HepG2 (cell line): Measurements from ENCODE around the gene ORMDL2. TPM values are rescaled to one million over a fixed set of nuclear protein-coding genes. Genes with fewer than 3 reads are reported as not detected.

Source experiments
- BCL6 ChIP-seq: IDR thresholded peaks from 2 replicates; pipeline ENCODE4 v1.6.1; 2016; ENCODE audit warnings: missing genetic modification reagents, missing compliant biosample characterization
- BRCA1 ChIP-seq: sonication (generic); formaldehyde crosslinking; IDR thresholded peaks from 2 replicates; pipeline ENCODE4 v1.4.0; 2020; ENCODE audit warnings: missing genetic modification reagents
- CAMTA2 ChIP-seq: sonication (generic); formaldehyde crosslinking; IDR thresholded peaks from 2 replicates; pipeline ENCODE4 v1.4.0; 2020; ENCODE audit warnings: mild to moderate bottlenecking, missing genetic modification reagents, borderline replicate concordance
- CBX5 ChIP-seq: sonication (generic); formaldehyde crosslinking; IDR thresholded peaks from 2 replicates; pipeline ENCODE4 v1.4.0; 2020; ENCODE audit warnings: missing genetic modification reagents, borderline replicate concordance
- FLYWCH1 ChIP-seq: sonication (generic); formaldehyde crosslinking; IDR thresholded peaks from 2 replicates; pipeline ENCODE4 v1.8.1; 2023; ENCODE audit warnings: mild to moderate bottlenecking, missing genetic modification reagents
- HDAC6 ChIP-seq: fragments of 200-600 bp; sonication (generic); IDR thresholded peaks from 2 replicates; pipeline ENCODE4 v1.7.0; 2017; ENCODE audit warnings: mild to moderate bottlenecking, antibody characterized with exemption, low read length, low read depth
- HOXA5 ChIP-seq: sonication (generic); formaldehyde crosslinking; IDR thresholded peaks from 2 replicates; pipeline ENCODE4 v1.4.0; 2020; ENCODE audit warnings: missing genetic modification reagents
- MXI1 ChIP-seq: IDR thresholded peaks from 3 replicates; pipeline ENCODE4 v1.6.1; 2012; ENCODE audit warnings: low read depth, low read length, inconsistent platforms, borderline replicate concordance
- RBM22 ChIP-seq: fragments of 200-400 bp; formaldehyde crosslinking; optimal IDR thresholded peaks from 2 replicates; pipeline ENCODE3; 2017; ENCODE audit warnings: mild to moderate bottlenecking, low read length, moderate library complexity
- SMC3 ChIP-seq: IDR thresholded peaks from 2 replicates; pipeline ENCODE4 v1.6.1; 2011; ENCODE audit warnings: low read length, improper control_type of control experiment
- WIZ ChIP-seq: sonication (generic); formaldehyde crosslinking; IDR thresholded peaks from 2 replicates; pipeline ENCODE4 v1.5.1; 2020; ENCODE audit warnings: mild to moderate bottlenecking, missing genetic modification reagents
- YEATS2 ChIP-seq: sonication (generic); formaldehyde crosslinking; IDR thresholded peaks from 2 replicates; pipeline ENCODE4 v1.4.0; 2020; ENCODE audit warnings: missing genetic modification reagents, borderline replicate concordance
- ZNF121 ChIP-seq: sonication (generic); formaldehyde crosslinking; IDR thresholded peaks from 2 replicates; pipeline ENCODE4 v1.5.0; 2020; ENCODE audit warnings: mild to moderate bottlenecking, missing genetic modification reagents
- ZNF33A ChIP-seq: sonication (generic); formaldehyde crosslinking; IDR thresholded peaks from 2 replicates; pipeline ENCODE4 v1.5.1; 2020; ENCODE audit warnings: missing genetic modification reagents, mild to moderate bottlenecking, moderate library complexity, borderline replicate concordance
- ZNF432 ChIP-seq: sonication (generic); formaldehyde crosslinking; IDR thresholded peaks from 2 replicates; pipeline ENCODE4 v1.5.0; 2020; ENCODE audit warnings: missing genetic modification reagents, mild to moderate bottlenecking, borderline replicate concordance
- ZNF614 ChIP-seq: IDR thresholded peaks from 2 replicates; pipeline ENCODE4 v1.6.1; 2018; ENCODE audit warnings: missing biosample characterization, missing genetic modification reagents, inconsistent platforms, borderline replicate concordance
- ZNF746 ChIP-seq: sonication (generic); formaldehyde crosslinking; IDR thresholded peaks from 2 replicates; pipeline ENCODE4 v1.8.0; 2022; ENCODE audit warnings: mild to moderate bottlenecking, missing genetic modification reagents
- ZNF781 ChIP-seq: sonication (generic); formaldehyde crosslinking; IDR thresholded peaks from 2 replicates; pipeline ENCODE4 v1.5.1; 2020; ENCODE audit warnings: borderline replicate concordance, mild to moderate bottlenecking, missing genetic modification reagents; ENCODE audit errors: not compliant biosample characterization
- ZNF883 ChIP-seq: sonication (generic); formaldehyde crosslinking; IDR thresholded peaks from 2 replicates; pipeline ENCODE4 v1.5.1; 2020; ENCODE audit warnings: mild to moderate bottlenecking, missing genetic modification reagents; ENCODE audit errors: not compliant biosample characterization
- polyA plus RNA-seq, 8 experiments: library from polyadenylated mRNA; depleted of rRNA in 3 of 8; stranded (reverse) in 7 of 8; unstranded in 1 of 8; fragments of >200 nt; fragmentation: Illumina TruSeq in 4 of 8; extraction: Trizol in 4 of 8; gene quantifications; 2 replicates each; pipeline versions ENCODE4 v1.2.1 to v1.2.3, GENCODE V29; 2011 to 2016; ENCODE audit warnings: low read depth in 4 of 8, missing spikeins in 1 of 8, mixed read lengths in 1 of 8; ENCODE audit not compliant: insufficient read depth in 1 of 8
- total RNA-seq, 5 experiments: library from RNA; depleted of rRNA; stranded (reverse); fragments of >200 nt; fragmentation: Illumina TruSeq; extraction: Trizol; gene quantifications; 2 replicates each; pipeline ENCODE4 v1.2.3, GENCODE V29; 2016; ENCODE audit warnings: low read depth in 1 of 5
- TF ChIP-seq, protein P1 (sequence below): sonication (generic); formaldehyde crosslinking; IDR thresholded peaks from 2 replicates; pipeline ENCODE4 v1.9.0; 2021; ENCODE audit warnings: mild to moderate bottlenecking, missing genetic modification reagents
- TF ChIP-seq, protein P2 (sequence below): sonication (generic); IDR thresholded peaks from 2 replicates; pipeline ENCODE4 v1.6.1; 2016; ENCODE audit warnings: low read depth, borderline replicate concordance
- TF ChIP-seq, protein P3 (sequence below): sonication (generic); formaldehyde crosslinking; IDR thresholded peaks from 2 replicates; pipeline ENCODE4 v1.4.0; 2020; ENCODE audit warnings: missing genetic modification reagents

Gene ORMDL2
- total and polyA plus RNA-seq, 2 of the 13 experiments (the other 11 are each of a cell fraction or from before 2014, with no cell fraction given) = 24.0 to 28.6 TPM

DNA sequence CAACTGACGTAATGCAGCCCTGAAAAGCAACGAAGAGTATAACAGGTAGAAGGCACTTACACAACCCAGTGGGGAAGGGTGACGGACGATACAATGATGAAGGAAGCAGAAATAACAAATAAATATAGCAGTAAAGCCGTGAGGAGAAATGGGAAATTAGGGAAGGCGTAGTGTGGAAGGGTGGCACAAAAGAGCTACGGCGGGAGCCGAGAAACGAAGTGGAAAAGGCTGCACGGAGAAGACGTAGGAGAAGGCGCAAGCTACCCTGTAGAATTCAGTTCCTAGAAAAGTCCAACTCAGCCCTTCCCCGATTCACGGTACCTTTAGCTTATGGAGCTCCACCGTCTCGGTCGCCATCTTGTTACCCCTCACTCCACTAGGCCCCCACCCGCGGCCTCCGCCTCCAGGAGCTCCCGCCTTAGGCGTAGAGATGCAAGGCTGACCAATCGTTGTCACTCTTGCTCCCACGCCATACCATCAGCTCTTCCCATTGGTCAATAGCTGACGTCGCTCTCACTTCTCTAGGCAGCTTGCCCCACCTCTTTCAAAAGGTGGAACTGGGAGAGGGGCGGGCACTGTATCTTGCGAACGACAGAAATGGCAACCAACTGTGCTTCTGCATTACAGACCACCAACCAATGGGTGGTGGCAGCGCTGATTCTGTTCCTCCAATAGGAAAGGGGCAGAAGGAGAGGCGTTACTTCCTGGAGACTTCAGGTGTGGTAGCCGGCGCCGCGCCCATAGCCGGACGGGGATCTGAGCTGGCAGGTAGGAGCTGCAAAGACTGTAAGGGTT, at the start of gene ORMDL2, which contains the start of gene SARNP (continued):
- TF ChIP-seq, protein P1, sequence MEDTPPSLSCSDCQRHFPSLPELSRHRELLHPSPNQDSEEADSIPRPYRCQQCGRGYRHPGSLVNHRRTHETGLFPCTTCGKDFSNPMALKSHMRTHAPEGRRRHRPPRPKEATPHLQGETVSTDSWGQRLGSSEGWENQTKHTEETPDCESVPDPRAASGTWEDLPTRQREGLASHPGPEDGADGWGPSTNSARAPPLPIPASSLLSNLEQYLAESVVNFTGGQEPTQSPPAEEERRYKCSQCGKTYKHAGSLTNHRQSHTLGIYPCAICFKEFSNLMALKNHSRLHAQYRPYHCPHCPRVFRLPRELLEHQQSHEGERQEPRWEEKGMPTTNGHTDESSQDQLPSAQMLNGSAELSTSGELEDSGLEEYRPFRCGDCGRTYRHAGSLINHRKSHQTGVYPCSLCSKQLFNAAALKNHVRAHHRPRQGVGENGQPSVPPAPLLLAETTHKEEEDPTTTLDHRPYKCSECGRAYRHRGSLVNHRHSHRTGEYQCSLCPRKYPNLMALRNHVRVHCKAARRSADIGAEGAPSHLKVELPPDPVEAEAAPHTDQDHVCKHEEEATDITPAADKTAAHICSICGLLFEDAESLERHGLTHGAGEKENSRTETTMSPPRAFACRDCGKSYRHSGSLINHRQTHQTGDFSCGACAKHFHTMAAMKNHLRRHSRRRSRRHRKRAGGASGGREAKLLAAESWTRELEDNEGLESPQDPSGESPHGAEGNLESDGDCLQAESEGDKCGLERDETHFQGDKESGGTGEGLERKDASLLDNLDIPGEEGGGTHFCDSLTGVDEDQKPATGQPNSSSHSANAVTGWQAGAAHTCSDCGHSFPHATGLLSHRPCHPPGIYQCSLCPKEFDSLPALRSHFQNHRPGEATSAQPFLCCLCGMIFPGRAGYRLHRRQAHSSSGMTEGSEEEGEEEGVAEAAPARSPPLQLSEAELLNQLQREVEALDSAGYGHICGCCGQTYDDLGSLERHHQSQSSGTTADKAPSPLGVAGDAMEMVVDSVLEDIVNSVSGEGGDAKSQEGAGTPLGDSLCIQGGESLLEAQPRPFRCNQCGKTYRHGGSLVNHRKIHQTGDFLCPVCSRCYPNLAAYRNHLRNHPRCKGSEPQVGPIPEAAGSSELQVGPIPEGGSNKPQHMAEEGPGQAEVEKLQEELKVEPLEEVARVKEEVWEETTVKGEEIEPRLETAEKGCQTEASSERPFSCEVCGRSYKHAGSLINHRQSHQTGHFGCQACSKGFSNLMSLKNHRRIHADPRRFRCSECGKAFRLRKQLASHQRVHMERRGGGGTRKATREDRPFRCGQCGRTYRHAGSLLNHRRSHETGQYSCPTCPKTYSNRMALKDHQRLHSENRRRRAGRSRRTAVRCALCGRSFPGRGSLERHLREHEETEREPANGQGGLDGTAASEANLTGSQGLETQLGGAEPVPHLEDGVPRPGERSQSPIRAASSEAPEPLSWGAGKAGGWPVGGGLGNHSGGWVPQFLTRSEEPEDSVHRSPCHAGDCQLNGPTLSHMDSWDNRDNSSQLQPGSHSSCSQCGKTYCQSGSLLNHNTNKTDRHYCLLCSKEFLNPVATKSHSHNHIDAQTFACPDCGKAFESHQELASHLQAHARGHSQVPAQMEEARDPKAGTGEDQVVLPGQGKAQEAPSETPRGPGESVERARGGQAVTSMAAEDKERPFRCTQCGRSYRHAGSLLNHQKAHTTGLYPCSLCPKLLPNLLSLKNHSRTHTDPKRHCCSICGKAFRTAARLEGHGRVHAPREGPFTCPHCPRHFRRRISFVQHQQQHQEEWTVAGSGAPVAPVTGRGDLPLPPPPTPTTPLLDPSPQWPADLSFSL (CRISPR knock-in tag) = no peak
- TF ChIP-seq FLYWCH1 (CRISPR knock-in tag) (no peak), MXI1 (peak; percentile 68; the same call in 1 of the 3 replicates), ZNF746 (no peak), YEATS2 (CRISPR knock-in tag) (peak; percentile 90), ZNF781 (CRISPR knock-in tag) (no peak), BCL6 (CRISPR knock-in tag) (no peak), BRCA1 (CRISPR knock-in tag) (no peak), ZNF121 (no peak), ZNF33A (CRISPR knock-in tag) (no peak), ZNF432 (CRISPR knock-in tag) (no peak), HDAC6 (no peak), WIZ (CRISPR knock-in tag) (no peak), HOXA5 (CRISPR knock-in tag) (no peak; the same call in 1 of the 2 replicates), SMC3 (no peak), CAMTA2 (CRISPR knock-in tag) (no peak), ZNF614 (peak; percentile 74), ZNF883 (CRISPR knock-in tag) (no peak), CBX5 (CRISPR knock-in tag) (no peak; the same call in 1 of the 2 replicates), RBM22 (no peak)
- TF ChIP-seq, protein P2, sequence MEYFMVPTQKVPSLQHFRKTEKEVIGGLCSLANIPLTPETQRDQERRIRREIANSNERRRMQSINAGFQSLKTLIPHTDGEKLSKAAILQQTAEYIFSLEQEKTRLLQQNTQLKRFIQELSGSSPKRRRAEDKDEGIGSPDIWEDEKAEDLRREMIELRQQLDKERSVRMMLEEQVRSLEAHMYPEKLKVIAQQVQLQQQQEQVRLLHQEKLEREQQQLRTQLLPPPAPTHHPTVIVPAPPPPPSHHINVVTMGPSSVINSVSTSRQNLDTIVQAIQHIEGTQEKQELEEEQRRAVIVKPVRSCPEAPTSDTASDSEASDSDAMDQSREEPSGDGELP = peak; percentile 26; the same call in 1 of the 2 replicates
- TF ChIP-seq, protein P3, sequence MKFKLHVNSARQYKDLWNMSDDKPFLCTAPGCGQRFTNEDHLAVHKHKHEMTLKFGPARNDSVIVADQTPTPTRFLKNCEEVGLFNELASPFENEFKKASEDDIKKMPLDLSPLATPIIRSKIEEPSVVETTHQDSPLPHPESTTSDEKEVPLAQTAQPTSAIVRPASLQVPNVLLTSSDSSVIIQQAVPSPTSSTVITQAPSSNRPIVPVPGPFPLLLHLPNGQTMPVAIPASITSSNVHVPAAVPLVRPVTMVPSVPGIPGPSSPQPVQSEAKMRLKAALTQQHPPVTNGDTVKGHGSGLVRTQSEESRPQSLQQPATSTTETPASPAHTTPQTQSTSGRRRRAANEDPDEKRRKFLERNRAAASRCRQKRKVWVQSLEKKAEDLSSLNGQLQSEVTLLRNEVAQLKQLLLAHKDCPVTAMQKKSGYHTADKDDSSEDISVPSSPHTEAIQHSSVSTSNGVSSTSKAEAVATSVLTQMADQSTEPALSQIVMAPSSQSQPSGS (CRISPR knock-in tag) = peak; percentile 54; the same call in 1 of the 2 replicates
